ENCODE results near the gene EPHB6.

EPHB6 gene

DNA sequence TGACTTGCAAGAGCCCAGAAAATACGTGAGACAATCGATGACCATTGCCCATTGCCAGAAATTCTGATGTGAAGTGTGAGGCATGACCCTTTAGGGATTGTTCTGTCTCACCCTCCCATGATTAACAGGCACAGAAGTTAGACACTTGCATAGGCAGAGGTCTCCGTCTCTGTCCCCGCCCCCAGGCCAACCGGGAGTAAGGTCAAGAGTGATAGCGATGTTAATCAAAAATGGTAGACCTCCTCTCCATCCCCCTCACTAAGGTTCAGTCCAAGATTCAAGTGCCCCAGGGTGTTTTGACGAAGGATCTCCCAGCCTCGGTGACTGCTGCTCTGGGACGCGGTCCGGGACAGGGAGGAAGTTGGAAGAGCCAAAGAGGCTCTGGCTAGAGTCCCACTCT is 53.4 kb downstream of the EPHB6 start:
- no peak overlapping the region for H3K27ac ChIP-seq (ENCODE audit: insufficient read depth, low read depth, low read length, poor library complexity, severe bottlenecking)
- no peaks in the 10 kb centered on the region for H3K36me3 ChIP-seq (ENCODE audit: control insufficient read depth, insufficient read depth, low read length)
- H3K4me1 ChIP-seq (ENCODE audit: control insufficient read depth, insufficient read depth, low read length): no peaks in the 10 kb centered on the region
- H3K27me3 ChIP-seq (ENCODE audit: control insufficient read depth, insufficient read depth, low read length, poor library complexity, severe bottlenecking): no peaks in the 10 kb centered on the region
- 90 to 93% methylated on average over 11 of the region's 11 CpGs for WGBS, 2 experiments
- no peak overlapping the region for H3K4me3 ChIP-seq (ENCODE audit: insufficient read depth, low read depth, low read length)
- H3K9me3 ChIP-seq (ENCODE audit: control insufficient read depth, low read length): peaks cover 5% of the 10 kb centered on the region

DNA sequence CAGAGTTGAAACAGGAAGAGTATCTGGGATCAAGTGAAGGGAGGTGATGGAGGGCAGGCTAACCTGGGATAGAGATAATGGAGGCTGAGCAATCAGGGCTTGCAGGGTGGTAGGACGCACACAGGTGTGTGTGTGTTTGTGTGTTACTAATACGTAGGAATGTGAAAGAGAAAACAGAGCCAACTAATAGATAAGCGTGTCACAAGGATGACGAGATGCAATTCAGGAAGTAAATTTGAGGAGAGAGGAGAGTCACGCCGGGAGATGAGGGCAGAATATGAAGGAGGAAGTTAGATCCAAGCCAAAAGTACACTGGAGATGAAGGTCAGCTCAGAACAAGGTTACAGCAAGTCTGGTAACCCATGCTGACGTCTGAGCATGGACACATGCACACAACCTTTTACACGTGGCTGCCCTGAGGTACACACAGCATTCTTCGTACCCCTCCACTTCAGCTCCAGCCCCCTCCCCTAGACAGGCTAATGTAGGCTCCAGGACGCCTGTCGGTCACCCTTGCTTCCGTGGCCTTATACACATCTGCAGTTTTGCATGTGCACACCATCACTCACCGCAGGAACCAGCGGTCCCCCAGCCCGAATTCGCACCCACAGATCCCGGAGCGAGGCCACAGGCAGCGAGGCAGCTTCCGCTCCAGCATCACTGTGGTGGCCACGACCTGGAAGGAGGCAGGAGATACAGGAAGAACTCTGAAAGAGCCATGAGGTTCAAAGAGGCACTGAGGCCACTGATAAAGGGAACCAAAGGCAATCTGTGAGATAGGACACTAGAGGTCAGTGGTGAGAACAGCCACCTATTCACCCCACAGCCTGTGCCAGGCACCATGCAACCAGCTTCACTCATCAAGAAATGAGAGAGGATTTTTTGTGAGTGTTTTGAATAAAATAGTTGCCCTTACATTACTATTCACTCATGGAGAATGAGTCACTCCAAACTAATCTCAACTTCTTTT is 54.3 kb downstream of the EPHB6 start:
- WGBS, 2 experiments: 88 to 89% methylated on average over 21 of the region's 21 CpGs
- Histone ChIP-seq H3K27ac (ENCODE audit: insufficient read depth, low read depth, low read length, poor library complexity, severe bottlenecking) (no peak overlapping the region), H3K27me3 (ENCODE audit: control insufficient read depth, insufficient read depth, low read length, poor library complexity, severe bottlenecking) (no peaks in the 10 kb centered on the region)

DNA sequence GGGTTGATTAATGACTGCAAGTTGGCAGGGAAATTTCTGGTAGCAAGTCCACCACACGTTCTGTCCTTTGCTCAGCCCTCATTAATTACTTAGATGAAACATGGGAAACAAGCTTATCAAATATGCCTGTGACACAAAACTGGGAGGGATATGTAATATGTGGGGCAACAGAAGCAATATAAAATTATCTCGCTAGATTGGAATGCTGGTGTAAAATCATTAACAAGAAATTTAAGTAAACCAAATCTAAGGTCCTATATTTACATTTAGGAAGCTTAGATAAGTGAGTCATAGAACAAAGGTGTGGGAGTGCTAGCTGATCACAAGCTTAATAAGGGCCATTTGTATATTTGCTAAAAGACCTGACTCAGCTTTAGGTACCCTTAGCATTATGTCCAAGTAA is 55.2 kb downstream of the EPHB6 start:
- Histone ChIP-seq H3K27ac (ENCODE audit: insufficient read depth, low read depth, low read length, poor library complexity, severe bottlenecking) (no peak overlapping the region), H3K36me3 (ENCODE audit: control insufficient read depth, insufficient read depth, low read length) (no peaks in the 10 kb centered on the region), H3K9me3 (ENCODE audit: control insufficient read depth, low read length) (no peaks in the 10 kb centered on the region), H3K4me1 (ENCODE audit: control insufficient read depth, insufficient read depth, low read length) (no peaks in the 10 kb centered on the region), H3K4me3 (ENCODE audit: insufficient read depth, low read depth, low read length) (no peak overlapping the region), H3K27me3 (ENCODE audit: control insufficient read depth, insufficient read depth, low read length, poor library complexity, severe bottlenecking) (no peaks in the 10 kb centered on the region)
- 86 to 100% methylated on average over 1 to 2 of the region's 2 CpGs for WGBS, 2 experiments

More for the DNA sequence above, 54.3 kb downstream of the EPHB6 start:
- Histone ChIP-seq H3K9me3 (ENCODE audit: control insufficient read depth, low read length) (peaks cover 5% of the 10 kb centered on the region), H3K36me3 (ENCODE audit: control insufficient read depth, insufficient read depth, low read length) (no peaks in the 10 kb centered on the region), H3K4me3 (ENCODE audit: insufficient read depth, low read depth, low read length) (no peak overlapping the region), H3K4me1 (ENCODE audit: control insufficient read depth, insufficient read depth, low read length) (no peaks in the 10 kb centered on the region)

DNA sequence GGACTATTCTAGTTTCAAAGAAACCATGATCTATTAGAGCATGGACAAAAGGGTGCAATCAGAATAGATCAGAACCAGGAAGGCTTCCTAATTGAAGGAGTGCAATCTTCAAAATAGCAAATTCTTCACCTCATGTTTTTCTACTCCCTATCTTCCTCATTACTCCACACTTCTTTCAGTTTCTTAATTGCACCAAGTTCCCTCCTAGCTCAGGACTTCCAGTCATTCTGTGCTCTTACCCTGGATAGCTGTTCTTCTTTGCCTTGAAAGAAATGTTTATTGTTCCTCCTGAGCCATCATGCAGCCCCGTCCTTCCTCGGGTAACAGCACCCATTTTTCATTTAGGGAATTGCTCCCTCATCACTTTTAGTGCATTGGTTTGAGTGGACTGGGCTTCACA is 55.6 kb downstream of the EPHB6 start:
- WGBS, 2 experiments: 72 to 88% methylated on average over 2 of the region's 2 CpGs
- H3K27me3 ChIP-seq (ENCODE audit: control insufficient read depth, insufficient read depth, low read length, poor library complexity, severe bottlenecking): no peaks in the 10 kb centered on the region
- no peak overlapping the region for H3K4me3 ChIP-seq (ENCODE audit: insufficient read depth, low read depth, low read length)
- H3K36me3 ChIP-seq (ENCODE audit: control insufficient read depth, insufficient read depth, low read length): no peaks in the 10 kb centered on the region
- no peak overlapping the region for H3K27ac ChIP-seq (ENCODE audit: insufficient read depth, low read depth, low read length, poor library complexity, severe bottlenecking)
- no peaks in the 10 kb centered on the region for H3K4me1 ChIP-seq (ENCODE audit: control insufficient read depth, insufficient read depth, low read length)
- H3K9me3 ChIP-seq (ENCODE audit: control insufficient read depth, low read length): no peaks in the 10 kb centered on the region

DNA sequence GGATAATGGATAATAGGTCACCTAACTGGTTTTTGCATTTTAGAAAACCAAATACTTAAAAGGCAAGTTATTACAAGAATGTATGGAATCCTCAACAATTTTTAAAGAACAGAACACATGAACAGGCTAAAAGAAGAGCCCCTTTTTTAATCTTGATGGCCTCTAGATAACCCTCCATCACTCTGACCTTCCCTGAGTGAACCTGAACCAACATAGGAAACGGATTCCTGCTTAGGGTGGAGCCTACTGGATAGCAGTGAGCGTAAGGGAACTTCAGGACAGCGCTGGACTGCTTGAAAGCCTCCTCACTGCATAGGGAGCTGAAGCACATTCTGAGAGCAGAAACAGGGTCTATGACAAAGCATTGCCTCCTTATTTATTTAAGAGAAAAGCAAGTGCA is 58.2 kb downstream of the EPHB6 start:
- Histone ChIP-seq H3K4me1 (ENCODE audit: control insufficient read depth, insufficient read depth, low read length) (no peaks in the 10 kb centered on the region), H3K4me3 (ENCODE audit: insufficient read depth, low read depth, low read length) (no peak overlapping the region), H3K9me3 (ENCODE audit: control insufficient read depth, low read length) (no peaks in the 10 kb centered on the region), H3K27ac (ENCODE audit: insufficient read depth, low read depth, low read length, poor library complexity, severe bottlenecking) (no peak overlapping the region), H3K36me3 (ENCODE audit: control insufficient read depth, insufficient read depth, low read length) (no peaks in the 10 kb centered on the region), H3K27me3 (ENCODE audit: control insufficient read depth, insufficient read depth, low read length, poor library complexity, severe bottlenecking) (no peaks in the 10 kb centered on the region)
- 89 to 91% methylated on average over 3 of the region's 3 CpGs for WGBS, 2 experiments

DNA sequence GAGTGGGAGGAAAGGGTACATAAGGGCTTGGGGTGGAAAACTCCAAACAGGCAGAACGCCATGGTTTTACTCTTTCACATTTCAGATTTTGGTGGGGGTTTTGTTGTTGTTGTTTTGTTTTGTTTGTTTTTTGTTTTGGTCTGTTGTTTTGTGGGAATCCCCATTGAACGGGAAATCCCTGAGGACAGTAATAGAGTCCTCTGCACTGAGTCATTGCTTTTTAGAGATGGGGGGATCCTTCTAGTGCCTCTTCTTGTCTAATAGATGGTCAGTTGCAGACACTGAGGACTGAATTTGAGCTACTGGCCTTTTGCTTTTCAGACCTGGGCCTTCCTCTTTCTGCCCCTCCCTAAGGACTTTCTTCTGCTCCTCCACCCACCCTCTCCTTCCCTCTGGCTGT is 58.7 kb downstream of the EPHB6 start:
- no peaks in the 10 kb centered on the region for H3K4me1 ChIP-seq (ENCODE audit: control insufficient read depth, insufficient read depth, low read length)
- H3K9me3 ChIP-seq (ENCODE audit: control insufficient read depth, low read length): no peaks in the 10 kb centered on the region
- H3K4me3 ChIP-seq (ENCODE audit: insufficient read depth, low read depth, low read length): no peak overlapping the region
- no peaks in the 10 kb centered on the region for H3K36me3 ChIP-seq (ENCODE audit: control insufficient read depth, insufficient read depth, low read length)
- WGBS, 2 experiments: 85 to 89% methylated on average over 2 of the region's 2 CpGs
- no peak overlapping the region for H3K27ac ChIP-seq (ENCODE audit: insufficient read depth, low read depth, low read length, poor library complexity, severe bottlenecking)
- no peaks in the 10 kb centered on the region for H3K27me3 ChIP-seq (ENCODE audit: control insufficient read depth, insufficient read depth, low read length, poor library complexity, severe bottlenecking)

DNA sequence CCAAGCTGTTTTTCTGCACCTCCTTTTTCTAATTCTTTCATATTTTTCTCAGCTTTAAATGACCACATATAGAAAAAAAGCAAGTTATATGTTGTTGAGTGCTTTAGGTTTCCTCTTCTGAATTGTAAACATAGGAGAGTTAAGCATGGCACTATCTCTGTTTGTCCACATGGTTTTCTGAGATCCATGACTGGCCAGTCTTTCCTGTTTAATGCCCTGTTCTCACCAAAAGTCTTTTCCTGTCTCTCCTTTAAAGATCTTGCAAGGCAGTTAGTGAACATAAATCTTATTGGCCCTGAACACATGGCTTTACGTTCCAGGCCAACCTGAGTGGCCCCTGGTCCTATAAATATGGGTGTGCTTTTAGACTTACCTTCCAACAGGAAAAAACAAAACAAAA is 59.2 kb downstream of the EPHB6 start:
- no peak overlapping the region for H3K27ac ChIP-seq (ENCODE audit: insufficient read depth, low read depth, low read length, poor library complexity, severe bottlenecking)
- H3K4me3 ChIP-seq (ENCODE audit: insufficient read depth, low read depth, low read length): no peak overlapping the region
- WGBS, 2 experiments: 90 to 100% methylated on average over 1 of the region's 1 CpG
- no peaks in the 10 kb centered on the region for H3K36me3 ChIP-seq (ENCODE audit: control insufficient read depth, insufficient read depth, low read length)
- no peaks in the 10 kb centered on the region for H3K27me3 ChIP-seq (ENCODE audit: control insufficient read depth, insufficient read depth, low read length, poor library complexity, severe bottlenecking)
- H3K4me1 ChIP-seq (ENCODE audit: control insufficient read depth, insufficient read depth, low read length): no peaks in the 10 kb centered on the region
- H3K9me3 ChIP-seq (ENCODE audit: control insufficient read depth, low read length): no peaks in the 10 kb centered on the region

DNA sequence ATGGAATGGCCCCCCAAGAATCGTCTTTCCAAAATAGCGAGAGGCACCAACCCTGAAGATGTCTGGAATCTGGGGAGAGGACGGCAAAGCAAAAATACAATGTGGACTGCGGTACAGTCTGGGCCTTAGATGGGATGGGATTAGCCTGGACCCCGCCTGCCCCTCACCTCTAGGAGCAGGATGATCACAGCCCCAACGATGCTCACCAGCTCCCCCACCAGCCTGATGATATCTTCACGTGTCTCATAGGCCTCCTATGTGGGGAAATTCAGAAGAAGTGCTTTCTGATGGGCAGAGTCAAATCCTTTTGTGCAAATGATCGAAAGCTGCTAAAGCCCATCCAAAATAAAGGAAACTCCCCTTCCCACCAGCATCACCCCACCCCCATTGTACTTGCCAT is 60.4 kb downstream of the EPHB6 start:
- WGBS, 2 experiments: 89 to 90% methylated on average over 8 of the region's 8 CpGs
- Histone ChIP-seq H3K27me3 (ENCODE audit: control insufficient read depth, insufficient read depth, low read length, poor library complexity, severe bottlenecking) (no peaks in the 10 kb centered on the region), H3K9me3 (ENCODE audit: control insufficient read depth, low read length) (no peaks in the 10 kb centered on the region), H3K4me1 (ENCODE audit: control insufficient read depth, insufficient read depth, low read length) (no peaks in the 10 kb centered on the region), H3K4me3 (ENCODE audit: insufficient read depth, low read depth, low read length) (no peak overlapping the region), H3K27ac (ENCODE audit: insufficient read depth, low read depth, low read length, poor library complexity, severe bottlenecking) (no peak overlapping the region), H3K36me3 (ENCODE audit: control insufficient read depth, insufficient read depth, low read length) (no peaks in the 10 kb centered on the region)

DNA sequence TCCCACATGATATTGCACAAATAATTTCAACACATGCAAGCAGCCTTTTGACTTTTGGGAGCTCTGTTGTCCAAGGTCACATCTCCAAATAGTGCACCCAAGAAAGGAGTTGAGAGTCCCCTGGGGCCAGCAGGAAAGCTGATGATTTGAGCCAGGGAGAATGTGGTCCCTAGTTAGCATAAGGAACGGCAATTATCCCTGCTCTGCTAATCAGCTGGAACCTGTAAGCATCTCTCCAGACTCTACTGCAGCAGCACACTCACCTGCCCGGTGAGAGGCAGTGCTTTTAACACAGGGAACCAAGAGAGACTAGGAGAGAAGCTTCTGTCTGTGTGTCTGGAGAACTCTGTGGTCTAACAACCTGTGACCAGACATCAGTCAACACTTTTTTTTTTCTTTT is 61.6 kb downstream of the EPHB6 start:
- 79 to 80% methylated on average over 2 of the region's 2 CpGs for WGBS, 2 experiments
- H3K36me3 ChIP-seq (ENCODE audit: control insufficient read depth, insufficient read depth, low read length): no peaks in the 10 kb centered on the region

DNA sequence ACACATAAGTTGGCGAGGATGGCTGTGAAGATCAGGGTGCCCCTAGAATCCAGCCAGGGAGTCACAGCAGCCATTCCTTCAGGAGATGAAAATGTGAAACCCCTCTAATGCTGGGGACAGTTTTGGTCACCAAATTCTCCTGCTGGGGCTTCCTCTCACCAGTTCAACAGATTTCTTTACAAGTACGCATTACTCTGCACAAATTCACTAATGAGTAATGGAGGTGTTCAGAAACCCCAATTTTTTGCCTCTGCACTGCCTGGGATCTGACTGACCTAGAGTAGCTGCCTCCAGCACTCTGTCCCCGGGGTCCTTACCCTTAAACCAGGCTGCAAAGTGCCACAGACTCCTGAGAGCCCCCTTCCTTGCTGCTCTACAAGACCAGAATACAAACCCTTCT is 62.6 kb downstream of the EPHB6 start:
- no peaks in the 10 kb centered on the region for H3K9me3 ChIP-seq (ENCODE audit: control insufficient read depth, low read length)
- no peaks in the 10 kb centered on the region for H3K36me3 ChIP-seq (ENCODE audit: control insufficient read depth, insufficient read depth, low read length)
- H3K27me3 ChIP-seq (ENCODE audit: control insufficient read depth, insufficient read depth, low read length, poor library complexity, severe bottlenecking): no peaks in the 10 kb centered on the region
- WGBS, 2 experiments: 96 to 100% methylated on average over 3 of the region's 3 CpGs
- no peaks in the 10 kb centered on the region for H3K4me1 ChIP-seq (ENCODE audit: control insufficient read depth, insufficient read depth, low read length)
- H3K4me3 ChIP-seq (ENCODE audit: insufficient read depth, low read depth, low read length): no peak overlapping the region
- no peak overlapping the region for H3K27ac ChIP-seq (ENCODE audit: insufficient read depth, low read depth, low read length, poor library complexity, severe bottlenecking)

More for the DNA sequence above, 61.6 kb downstream of the EPHB6 start:
- Histone ChIP-seq H3K27ac (ENCODE audit: insufficient read depth, low read depth, low read length, poor library complexity, severe bottlenecking) (no peak overlapping the region), H3K27me3 (ENCODE audit: control insufficient read depth, insufficient read depth, low read length, poor library complexity, severe bottlenecking) (no peaks in the 10 kb centered on the region), H3K4me1 (ENCODE audit: control insufficient read depth, insufficient read depth, low read length) (no peaks in the 10 kb centered on the region), H3K4me3 (ENCODE audit: insufficient read depth, low read depth, low read length) (no peak overlapping the region), H3K9me3 (ENCODE audit: control insufficient read depth, low read length) (no peaks in the 10 kb centered on the region)

Measured in ectodermal cell (in vitro differentiated cells).